H9 (cell line): Measurements from ENCODE around the gene RAB6B. TPM values are rescaled to one million over a fixed set of nuclear protein-coding genes. Genes with fewer than 3 reads are reported as not detected.

Experiments used
- DNase-seq: peaks from one replicate; pipeline ENCODE4 v3.0.0-alpha.2; 2017
- H2AFZ ChIP-seq: one replicate; pipeline ENCODE4 v1.6.1; 2013; ENCODE audit warnings: mild to moderate bottlenecking, low read length, control low read depth, moderate library complexity
- H2AK5ac ChIP-seq: 2 replicates; pipeline ENCODE4 v1.6.1; 2013; ENCODE audit warnings: low read length, control low read depth, mixed read lengths; ENCODE audit not compliant: insufficient read length
- H2BK120ac ChIP-seq: one replicate; pipeline ENCODE4 v1.6.1; 2013; ENCODE audit warnings: low read depth, mild to moderate bottlenecking, low read length, control low read depth, inconsistent platforms; ENCODE audit not compliant: poor library complexity, severe bottlenecking
- H2BK12ac ChIP-seq: 2 replicates; pipeline ENCODE4 v1.6.1; 2013; ENCODE audit warnings: low read length, control low read depth, mixed read lengths, low read depth; ENCODE audit not compliant: insufficient read length
- H2BK15ac ChIP-seq: 2 replicates; pipeline ENCODE4 v1.6.1; 2013; ENCODE audit warnings: low read depth, low read length, control low read depth
- H2BK20ac ChIP-seq: one replicate; pipeline ENCODE4 v1.6.1; 2013; ENCODE audit warnings: low read depth, mild to moderate bottlenecking, low read length, control low read depth, inconsistent platforms; ENCODE audit not compliant: poor library complexity, severe bottlenecking
- H2BK5ac ChIP-seq: 2 replicates; pipeline ENCODE4 v1.6.1; 2013; ENCODE audit warnings: low read length, control low read depth, mixed read lengths; ENCODE audit not compliant: insufficient read length
- H3K14ac ChIP-seq: 2 replicates; pipeline ENCODE4 v1.6.1; 2013; ENCODE audit warnings: low read length, control low read depth; ENCODE audit not compliant: insufficient read depth
- H3K18ac ChIP-seq: 2 replicates; pipeline ENCODE4 v1.6.1; 2013; ENCODE audit warnings: low read depth, mild to moderate bottlenecking, mixed read lengths, low read length, control low read depth; ENCODE audit not compliant: insufficient read length
- H3K23ac ChIP-seq: 2 replicates; pipeline ENCODE4 v1.6.1; 2013; ENCODE audit warnings: low read length, control low read depth, mixed read lengths, low read depth; ENCODE audit not compliant: insufficient read length
- H3K23me2 ChIP-seq: 2 replicates; pipeline ENCODE4 v1.6.1; 2013; ENCODE audit warnings: low read depth, mild to moderate bottlenecking, mixed read lengths, low read length, control low read depth; ENCODE audit not compliant: insufficient read length, poor library complexity, severe bottlenecking
- H3K27ac ChIP-seq: 2 replicates; pipeline ENCODE4 v1.5.1; 2013; ENCODE audit warnings: low read length, control low read depth, mixed read lengths, low read depth; ENCODE audit not compliant: insufficient read length
- H3K27me3 ChIP-seq: 2 replicates; pipeline ENCODE4 v1.6.1; 2013; ENCODE audit warnings: low read length, control low read depth, inconsistent platforms; ENCODE audit not compliant: insufficient read depth
- H3K4ac ChIP-seq: 2 replicates; pipeline ENCODE4 v1.6.1; 2013; ENCODE audit warnings: low read depth, mild to moderate bottlenecking, control low read depth, inconsistent platforms, low read length, moderate library complexity
- H3K4me1 ChIP-seq: 2 replicates; pipeline ENCODE4 v1.6.1; 2013; ENCODE audit warnings: low read length, control low read depth, inconsistent platforms; ENCODE audit not compliant: insufficient read depth
- H3K4me2 ChIP-seq: 2 replicates; pipeline ENCODE4 v1.6.1; 2013; ENCODE audit warnings: low read length, control low read depth, mixed read lengths; ENCODE audit not compliant: insufficient read length, insufficient read depth
- H3K56ac ChIP-seq: 2 replicates; pipeline ENCODE4 v1.6.1; 2013; ENCODE audit warnings: low read depth, mild to moderate bottlenecking, mixed read lengths, low read length, control low read depth; ENCODE audit not compliant: insufficient read length
- H3K79me1 ChIP-seq: 2 replicates; pipeline ENCODE4 v1.6.1; 2013; ENCODE audit warnings: low read depth, mild to moderate bottlenecking, moderate library complexity, low read length, control low read depth, inconsistent platforms; ENCODE audit not compliant: insufficient read depth, poor library complexity, severe bottlenecking
- H3K79me2 ChIP-seq: 2 replicates; pipeline ENCODE4 v1.6.1; 2013; ENCODE audit warnings: low read length, control low read depth, inconsistent platforms; ENCODE audit not compliant: insufficient read depth
- H3K9ac ChIP-seq: 2 replicates; pipeline ENCODE4 v1.6.1; 2013; ENCODE audit warnings: low read length, control low read depth, mixed read lengths; ENCODE audit not compliant: insufficient read length; ENCODE audit errors: extremely low read depth
- H3K9me3 ChIP-seq: one replicate; pipeline ENCODE4 v1.6.1; 2013; ENCODE audit warnings: low read depth, low read length, inconsistent platforms; ENCODE audit not compliant: control insufficient read depth
- H3T11ph ChIP-seq: one replicate; pipeline ENCODE4 v1.6.1; 2013; ENCODE audit warnings: mild to moderate bottlenecking, low read length, control low read depth, inconsistent platforms
- H4K20me1 ChIP-seq: one replicate; pipeline ENCODE4 v1.6.1; 2013; ENCODE audit not compliant: control insufficient read depth, insufficient read length, insufficient read depth
- H4K5ac ChIP-seq: 2 replicates; pipeline ENCODE4 v1.6.1; 2013; ENCODE audit warnings: low read depth, mild to moderate bottlenecking, mixed read lengths, low read length, control low read depth; ENCODE audit not compliant: insufficient read length
- H4K8ac ChIP-seq: replicated peaks from 2 replicates; pipeline ENCODE4 v1.6.1; 2013; ENCODE audit warnings: low read length, control low read depth, mixed read lengths, low read depth; ENCODE audit not compliant: insufficient read length
- H4K91ac ChIP-seq: 2 replicates; pipeline ENCODE4 v1.6.1; 2013; ENCODE audit warnings: low read depth, mild to moderate bottlenecking, moderate library complexity, mixed read lengths, low read length, control low read depth; ENCODE audit not compliant: insufficient read length
- H3K27ac Mint-ChIP-seq, 3 experiments: 2 replicates in 2 of 3; 3 replicates in 1 of 3; pipeline ENCODE4 v1.8.0; 2020 to 2021; ENCODE audit warnings: mixed read lengths in 3 of 3, mild to moderate bottlenecking in 1 of 3, moderate library complexity in 1 of 3
- H3K27me3 Mint-ChIP-seq: 2 replicates; pipeline ENCODE4 v1.8.0; 2021; ENCODE audit warnings: low read depth, mild to moderate bottlenecking, moderate library complexity, mixed read lengths
- H3K36me3 Mint-ChIP-seq, 3 experiments: 2 replicates in 2 of 3; 3 replicates in 1 of 3; pipeline ENCODE4 v1.8.0; 2020 to 2021; ENCODE audit warnings: low read depth in 3 of 3, mixed read lengths in 3 of 3; ENCODE audit not compliant: insufficient read depth in 1 of 3
- H3K4me1 Mint-ChIP-seq, 2 experiments: 2 replicates each; pipeline ENCODE4 v1.8.0; 2020; ENCODE audit warnings: mixed read lengths in 2 of 2
- H3K4me3 Mint-ChIP-seq, 2 experiments: 2 replicates in 1 of 2; 3 replicates in 1 of 2; pipeline ENCODE4 v1.8.0; 2020 to 2021; ENCODE audit warnings: mild to moderate bottlenecking in 2 of 2, mixed read lengths in 2 of 2, moderate library complexity in 1 of 2
- H3K9me3 Mint-ChIP-seq, 2 experiments: 2 replicates in 1 of 2; 3 replicates in 1 of 2; pipeline ENCODE4 v1.8.0; 2020; ENCODE audit warnings: mild to moderate bottlenecking in 2 of 2, mixed read lengths in 2 of 2, moderate library complexity in 1 of 2
- WGBS: extraction: QIAGEN DNeasy Blood & Tissue Kit; methylation state at CpG from one replicate; pipeline ENCODE4 v1.1.7; 2013; ENCODE audit warnings: missing lambda C conversion rate, low lambda C conversion rate, mixed read lengths; ENCODE audit not compliant: insufficient read length; ENCODE audit errors: extremely low coverage; 5-methylcytosine and 5-hydroxymethylcytosine counted together
- total RNA-seq: library from RNA; stranded (reverse); gene quantifications from 2 replicates; pipeline ENCODE4 v1.2.1, GENCODE V29; 2021
- TF ChIP-seq, protein P1 (sequence below): fragments of 200-600 bp; sonication (generic); conservative IDR thresholded peaks from 3 replicates; pipeline ENCODE4 v1.8.0; 2021; ENCODE audit warnings: antibody characterized with exemption, mild to moderate bottlenecking

Gene RAB6B
- total RNA-seq, 1 experiment from 2014 or later: 12.3 TPM

DNA sequence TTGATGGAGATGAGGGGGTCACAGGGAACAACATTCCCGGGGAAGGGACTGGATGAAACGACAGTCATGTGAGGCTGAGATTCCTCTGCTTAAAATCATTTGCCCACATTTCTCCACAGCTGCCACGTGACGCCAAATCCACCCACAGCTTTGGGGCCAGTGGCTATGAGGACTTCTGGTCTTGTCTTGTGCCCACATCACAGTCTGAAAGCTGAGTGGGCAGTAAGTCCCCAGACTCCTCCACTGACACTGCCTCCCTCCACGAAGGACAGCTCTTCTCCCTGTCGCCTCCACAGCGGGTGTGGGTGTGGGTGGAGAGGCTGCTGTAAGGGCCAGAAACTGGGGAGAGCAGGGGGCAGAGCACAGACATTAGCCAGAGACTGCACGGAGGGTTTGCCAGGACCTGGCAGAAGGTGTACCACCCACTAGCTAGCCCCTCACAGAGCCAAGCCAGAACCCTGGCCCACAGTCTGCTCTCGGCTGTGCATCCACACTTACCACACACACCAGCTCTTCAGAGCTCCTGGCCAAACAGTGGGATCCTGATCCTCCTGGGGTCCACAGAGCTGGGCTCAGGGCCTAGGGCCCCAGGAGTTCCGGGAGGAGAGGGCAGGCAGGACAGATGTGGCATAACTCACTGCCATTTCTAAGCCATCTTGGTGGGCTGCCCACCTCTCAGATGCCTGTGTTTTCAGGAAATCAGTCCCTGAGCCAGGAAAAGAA is 24.2 kb downstream of the RAB6B start:
- Histone ChIP-seq H2BK12ac (no peak overlapping the region), H2AK5ac (no peak overlapping the region), H3K23ac (no peak overlapping the region), H4K20me1 (no peaks in the 10 kb centered on the region), H3K9ac (no peak overlapping the region), H2AFZ (no peak overlapping the region), H3T11ph (no peak overlapping the region), H3K27me3 (no peaks in the 10 kb centered on the region), H4K91ac (no peak overlapping the region), H3K4me2 (no peak overlapping the region), H4K8ac (no peak overlapping the region), H2BK5ac (no peak overlapping the region), H2BK120ac (no peak overlapping the region), H3K4me1 (no peaks in the 10 kb centered on the region), H3K4ac (no peak overlapping the region), H2BK15ac (no peak overlapping the region), H3K56ac (no peak overlapping the region), H2BK20ac (no peak overlapping the region), H3K23me2 (no peaks in the 10 kb centered on the region), H3K27ac (no peak overlapping the region), H3K18ac (no peak overlapping the region), H3K79me1 (no peaks in the 10 kb centered on the region), H3K14ac (no peak overlapping the region), H3K79me2 (no peaks in the 10 kb centered on the region), H4K5ac (no peak overlapping the region), H3K9me3 (no peaks in the 10 kb centered on the region)
- Mint-ChIP-seq H3K4me3 (no peak overlapping the region), H3K27ac (no peak overlapping the region), H3K9me3 (no peaks in the 10 kb centered on the region), H3K36me3 (peaks cover 0 to 2% (median 0%) of the 10 kb centered on the region in 3 experiments; a peak in 1 of 7 replicates), H3K4me1 (peaks cover 16 to 21% of the 10 kb centered on the region in 2 experiments), H3K27me3 (no peaks in the 10 kb centered on the region; the same call in 1 of the 2 replicates)
- no peak for DNase-seq
- WGBS: no CpG with 5 or more reads among the region's 10 CpGs
- TF ChIP-seq, protein P1, sequence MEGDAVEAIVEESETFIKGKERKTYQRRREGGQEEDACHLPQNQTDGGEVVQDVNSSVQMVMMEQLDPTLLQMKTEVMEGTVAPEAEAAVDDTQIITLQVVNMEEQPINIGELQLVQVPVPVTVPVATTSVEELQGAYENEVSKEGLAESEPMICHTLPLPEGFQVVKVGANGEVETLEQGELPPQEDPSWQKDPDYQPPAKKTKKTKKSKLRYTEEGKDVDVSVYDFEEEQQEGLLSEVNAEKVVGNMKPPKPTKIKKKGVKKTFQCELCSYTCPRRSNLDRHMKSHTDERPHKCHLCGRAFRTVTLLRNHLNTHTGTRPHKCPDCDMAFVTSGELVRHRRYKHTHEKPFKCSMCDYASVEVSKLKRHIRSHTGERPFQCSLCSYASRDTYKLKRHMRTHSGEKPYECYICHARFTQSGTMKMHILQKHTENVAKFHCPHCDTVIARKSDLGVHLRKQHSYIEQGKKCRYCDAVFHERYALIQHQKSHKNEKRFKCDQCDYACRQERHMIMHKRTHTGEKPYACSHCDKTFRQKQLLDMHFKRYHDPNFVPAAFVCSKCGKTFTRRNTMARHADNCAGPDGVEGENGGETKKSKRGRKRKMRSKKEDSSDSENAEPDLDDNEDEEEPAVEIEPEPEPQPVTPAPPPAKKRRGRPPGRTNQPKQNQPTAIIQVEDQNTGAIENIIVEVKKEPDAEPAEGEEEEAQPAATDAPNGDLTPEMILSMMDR: no peak
